Smooth muscle cell (in vitro differentiated cells): ENCODE data around the gene EP400. TPM values are rescaled to one million over a fixed set of nuclear protein-coding genes. Genes with fewer than 3 reads are reported as not detected.
"Not testable (repeated sequence)": the region's sequence is repeated elsewhere in the genome, so short reads cannot be mapped to it uniquely, and the experiment has no call there.

Source experiments
- DNase-seq: peaks from one replicate; lab custom pipeline; 2025; ENCODE audit not compliant: unreplicated experiment; lab: John Stamatoyannopoulos, UW
- H2AFZ ChIP-seq: fragments of 200-600 bp; sonication (generic); 2 replicates; pipeline ENCODE4 v1.6.0; 2016; ENCODE audit warnings: antibody characterized with exemption, low read depth, mild to moderate bottlenecking
- H3F3A ChIP-seq: fragments of 200-600 bp; sonication (generic); 2 replicates; pipeline ENCODE4 v1.6.0; 2017; ENCODE audit warnings: antibody characterized with exemption, low read depth
- H3K27ac ChIP-seq: fragments of 200-600 bp; sonication (generic); 2 replicates; pipeline ENCODE4 v1.5.1; 2016; ENCODE audit warnings: low read depth, mild to moderate bottlenecking
- H3K27me3 ChIP-seq: fragments of 200-600 bp; sonication (generic); 2 replicates; pipeline ENCODE4 v1.6.1; 2016; ENCODE audit warnings: low read depth, mild to moderate bottlenecking
- H3K36me3 ChIP-seq: fragments of 200-600 bp; sonication (generic); 2 replicates; pipeline ENCODE4 v1.5.1; 2016; ENCODE audit warnings: low read depth
- H3K4me1 ChIP-seq: fragments of 200-600 bp; sonication (generic); 2 replicates; pipeline ENCODE4 v1.5.1; 2016; ENCODE audit warnings: low read depth
- H3K4me2 ChIP-seq: fragments of 200-600 bp; sonication (generic); 2 replicates; pipeline ENCODE4 v1.6.0; 2016; ENCODE audit warnings: mild to moderate bottlenecking
- H3K4me3 ChIP-seq: fragments of 200-600 bp; sonication (generic); 2 replicates; pipeline ENCODE4 v1.5.1; 2016; ENCODE audit warnings: mild to moderate bottlenecking
- H3K79me2 ChIP-seq: fragments of 200-600 bp; sonication (generic); 2 replicates; pipeline ENCODE4 v1.6.0; 2016; ENCODE audit warnings: low read depth, mild to moderate bottlenecking
- H3K9ac ChIP-seq: fragments of 200-600 bp; sonication (generic); 2 replicates; pipeline ENCODE4 v1.6.0; 2016; ENCODE audit warnings: low read depth
- H3K9me3 ChIP-seq: fragments of 200-600 bp; sonication (generic); replicated peaks from 2 replicates; pipeline ENCODE4 v1.5.1; 2016; ENCODE audit warnings: low read depth
- H4K20me1 ChIP-seq: fragments of 200-600 bp; sonication (generic); 2 replicates; pipeline ENCODE4 v1.6.0; 2016; ENCODE audit warnings: low read depth
- CTCF ChIP-seq: fragments of 200-600 bp; sonication (generic); IDR thresholded peaks from 2 replicates; pipeline ENCODE4 v1.5.1; 2017; ENCODE audit warnings: borderline replicate concordance, mild to moderate bottlenecking, antibody characterized with exemption; ENCODE audit not compliant: insufficient read depth, poor library complexity, severe bottlenecking
- WGBS: methylation state at CpG from one replicate; pipeline ENCODE4 v1.1.7; 2016; ENCODE audit warnings: low lambda C conversion rate; 5-methylcytosine and 5-hydroxymethylcytosine counted together
- polyA plus RNA-seq: library from polyadenylated mRNA; unstranded; fragments of >200 nt; fragmentation: Nextera tagmentation; extraction: Ambion mirVana; gene quantifications from 2 replicates; pipeline ENCODE4 v1.2.1, GENCODE V29; 2016
- total RNA-seq: library from RNA; depleted of rRNA; stranded (reverse); fragments of >200 nt; gene quantifications from 2 replicates; pipeline ENCODE4 v1.2.3, GENCODE V29; 2014

Gene EP400
- total and polyA plus RNA-seq, 2 experiments from 2014 or later = 6.6 to 13.6 TPM

DNA sequence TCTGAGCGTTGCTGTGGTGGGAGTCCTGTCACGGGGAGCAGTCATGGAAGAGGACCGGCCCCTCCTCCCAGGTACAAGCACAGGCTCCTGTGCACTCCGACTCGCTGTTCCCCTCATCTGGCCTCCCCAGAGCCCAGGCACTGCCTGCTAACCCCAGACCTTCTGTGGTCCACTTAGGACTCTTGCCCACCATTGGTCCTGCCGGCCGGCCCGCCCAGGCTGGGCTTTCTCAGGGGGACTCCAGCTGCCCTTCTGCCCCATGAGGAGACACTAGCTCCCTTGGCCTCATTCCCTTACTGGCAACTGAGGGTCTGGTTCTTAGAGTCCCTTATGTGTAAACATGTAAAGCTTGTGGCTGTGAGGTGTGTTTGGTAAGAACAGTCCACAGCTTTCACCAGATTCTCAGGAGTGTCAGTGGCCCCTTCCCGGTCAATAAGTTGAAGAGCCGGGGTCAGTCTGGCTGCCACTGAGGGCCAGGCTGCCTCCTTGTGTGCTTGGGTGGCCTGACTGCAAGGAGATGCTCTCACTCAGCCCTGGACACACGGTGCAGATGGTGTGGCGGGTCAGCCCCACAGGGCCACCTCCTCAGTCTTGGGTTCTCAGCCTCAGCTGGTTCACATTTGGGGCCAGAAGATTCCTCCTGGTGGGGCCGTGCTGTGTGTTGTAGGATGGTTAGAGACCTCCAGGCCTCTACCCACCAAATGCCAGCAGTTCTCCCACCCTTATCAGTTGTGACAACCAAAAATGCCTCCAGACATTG lies 150.7 kb downstream of the EP400 start:
- H3K4me2 ChIP-seq = no peak overlapping the region
- H3F3A ChIP-seq = no peaks in the 10 kb centered on the region
- peaks cover 82% of the 10 kb centered on the region for H4K20me1 ChIP-seq
- H3K4me3 ChIP-seq = no peak overlapping the region
- no peaks in the 10 kb centered on the region for H3K27me3 ChIP-seq
- no peak overlapping the region for H3K9ac ChIP-seq
- TF ChIP-seq CTCF = no peak
- H3K79me2 ChIP-seq = peaks cover 12% of the 10 kb centered on the region
- no peaks in the 10 kb centered on the region for H3K9me3 ChIP-seq
- no peak overlapping the region for H3K27ac ChIP-seq
- WGBS = 95% methylated on average over 13 of the region's 13 CpGs
- H3K36me3 ChIP-seq = peaks cover 4% of the 10 kb centered on the region
- H2AFZ ChIP-seq = no peak overlapping the region
- H3K4me1 ChIP-seq = no peaks in the 10 kb centered on the region
- DNase-seq = no peak

DNA sequence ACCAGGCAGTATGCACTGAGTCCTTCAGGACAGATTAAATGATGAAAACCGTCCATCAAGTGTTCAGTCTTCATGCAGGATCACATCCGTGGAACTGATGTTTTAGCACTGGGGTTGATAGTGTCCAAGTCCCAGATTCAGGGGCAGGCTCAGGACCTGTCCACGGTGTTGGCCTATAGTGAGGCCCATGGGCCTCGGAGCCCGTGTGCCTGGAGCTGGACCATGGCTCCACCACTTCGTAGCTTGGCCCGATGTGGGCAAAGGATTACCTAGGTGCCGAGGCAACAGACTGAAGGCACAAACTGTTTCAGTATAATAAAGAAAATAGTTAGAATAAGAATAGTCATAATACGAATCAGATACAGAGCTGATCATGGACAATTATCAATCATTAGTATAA lies 152.6 kb downstream of the EP400 start:
- Histone ChIP-seq H3K27me3 (no peaks in the 10 kb centered on the region), H2AFZ (no peak overlapping the region), H3K27ac (no peak overlapping the region), H3K9ac (no peak overlapping the region), H3K9me3 (no peaks in the 10 kb centered on the region), H3F3A (no peaks in the 10 kb centered on the region), H3K36me3 (peaks cover 4% of the 10 kb centered on the region), H3K79me2 (peaks cover 7% of the 10 kb centered on the region), H3K4me2 (no peak overlapping the region), H4K20me1 (peaks cover 82% of the 10 kb centered on the region), H3K4me3 (no peak overlapping the region), H3K4me1 (no peaks in the 10 kb centered on the region)
- no peak for DNase-seq
- no peak for TF ChIP-seq CTCF
- 95% methylated on average over 9 of the region's 9 CpGs for WGBS

DNA sequence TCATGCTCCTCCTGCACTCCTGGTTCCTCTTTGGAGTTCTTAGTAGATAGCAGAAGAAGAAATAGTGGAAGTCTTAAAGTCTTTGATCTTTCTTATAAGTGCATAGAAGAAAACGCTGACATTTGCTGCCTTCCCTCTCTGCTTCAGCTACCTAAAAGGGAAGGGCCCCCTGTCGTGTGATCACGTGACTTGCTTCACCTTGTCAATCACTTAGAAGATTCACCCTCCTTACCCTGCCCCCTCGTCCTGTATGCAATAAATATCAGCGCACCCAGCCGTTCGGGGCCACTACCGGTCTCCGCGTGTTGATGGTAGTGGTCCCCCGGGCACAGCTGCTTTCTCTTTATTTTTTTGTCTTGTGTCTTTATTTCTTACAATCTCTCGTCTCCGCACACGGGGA lies 153.3 kb downstream of the EP400 start:
- 88% methylated on average over 14 of the region's 14 CpGs for WGBS
- H3F3A ChIP-seq, H3K36me3 ChIP-seq, H3K79me2 ChIP-seq, DNase-seq, H2AFZ ChIP-seq, H3K9me3 ChIP-seq, H3K27me3 ChIP-seq, H3K4me2 ChIP-seq, H3K27ac ChIP-seq, H3K9ac ChIP-seq, H3K4me3 ChIP-seq, H3K4me1 ChIP-seq: not testable (repeated sequence)
- peaks cover 82% of the 10 kb centered on the region for H4K20me1 ChIP-seq

DNA sequence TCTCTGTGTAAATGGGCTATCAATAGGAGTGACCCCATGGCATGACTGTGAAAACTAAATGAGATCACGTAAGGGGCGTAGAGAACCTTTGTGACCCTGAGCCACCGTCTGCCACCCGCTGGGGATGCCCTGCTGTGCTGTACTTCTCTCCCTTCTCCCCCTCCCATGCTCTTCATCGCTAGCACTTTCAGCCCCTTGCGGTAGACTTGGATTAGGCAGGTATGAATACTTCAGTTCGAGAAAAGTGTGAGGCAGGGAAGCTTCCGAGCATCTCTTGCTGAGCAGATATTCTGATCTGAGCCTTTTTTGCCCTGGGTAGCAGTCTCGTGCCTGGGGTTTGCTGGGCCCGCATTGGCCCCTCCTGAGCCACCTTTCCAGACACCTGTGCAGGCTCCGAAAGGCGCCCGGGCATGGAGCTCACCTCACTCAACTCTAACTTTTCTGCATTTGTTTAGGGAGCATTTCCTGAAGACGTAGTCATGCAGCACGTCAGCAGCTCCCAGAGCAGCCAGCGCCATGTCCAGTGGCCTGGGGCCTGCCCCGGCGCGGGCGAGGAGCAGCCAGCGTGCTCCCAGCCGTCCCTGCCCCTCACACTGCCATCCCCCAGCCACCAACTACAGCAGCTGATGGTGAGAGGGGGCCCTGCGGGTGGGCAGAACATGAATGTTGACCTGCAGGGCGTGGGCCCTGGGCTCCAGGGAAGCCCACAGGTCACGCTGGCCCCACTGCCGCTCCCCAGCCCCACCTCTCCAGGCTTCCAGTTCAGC lies 154.0 kb downstream of the EP400 start:
- 97% methylated on average over 20 of the region's 26 CpGs for WGBS
- Histone ChIP-seq H3K27ac (no peak overlapping the region), H3K36me3 (no peaks in the 10 kb centered on the region), H3F3A (no peaks in the 10 kb centered on the region), H3K4me2 (no peak overlapping the region), H3K27me3 (no peaks in the 10 kb centered on the region), H3K4me3 (no peak overlapping the region), H3K79me2 (peaks cover 3% of the 10 kb centered on the region), H4K20me1 (peaks cover 82% of the 10 kb centered on the region), H3K9me3 (no peaks in the 10 kb centered on the region), H3K9ac (no peak overlapping the region), H2AFZ (no peak overlapping the region), H3K4me1 (no peaks in the 10 kb centered on the region)
- DNase-seq = no peak
- no peak for TF ChIP-seq CTCF
